ENCODE measurements around the gene LHFPL2.
A peak's percentile ranks its signal among the peaks of the same experiment; 100 is the strongest.

Gene LHFPL2

DNA sequence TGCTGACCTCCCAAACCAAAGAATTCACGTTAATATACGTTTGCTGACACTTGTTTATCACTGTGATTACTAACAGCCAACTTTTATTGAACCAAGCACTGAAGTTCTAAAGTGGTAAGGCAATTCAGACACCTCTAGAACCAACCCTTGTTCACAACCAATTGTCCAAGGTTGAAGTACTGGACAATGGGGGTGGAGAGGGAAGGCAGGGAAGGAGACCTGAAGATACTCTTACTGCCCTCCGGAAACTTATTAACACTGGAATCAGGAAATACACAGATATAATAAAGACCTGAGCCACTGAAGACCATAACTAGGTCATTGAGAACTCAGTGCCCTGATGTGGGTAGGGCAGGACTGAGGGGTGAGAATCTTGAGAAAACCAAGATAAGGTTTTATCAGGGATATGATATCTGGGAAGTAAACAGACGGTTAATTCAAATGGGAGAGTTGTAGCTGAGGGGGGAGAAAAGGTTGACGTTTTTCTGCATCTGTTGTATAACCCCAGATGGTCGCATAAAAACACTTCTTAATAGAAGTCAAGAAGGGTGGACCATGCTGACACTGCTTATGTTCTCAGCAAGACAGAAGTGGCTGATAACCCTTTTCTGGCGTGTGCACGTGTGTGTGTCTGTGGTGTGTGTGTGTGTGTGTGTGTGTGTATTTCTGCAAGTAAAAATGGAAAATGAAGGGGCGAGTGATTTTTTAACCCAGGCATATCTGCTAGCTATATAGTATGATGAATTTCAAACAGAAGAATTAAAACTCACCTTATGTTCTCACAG is 125.9 kb downstream of the LHFPL2 start:
- DNase-seq (ENCODE audit: low spot score): no peak

- no peak for DNase-seq (ENCODE audit: low spot score)
Measured at GRCh38 chr5:78521455-78521854, 127.1 kb downstream of the LHFPL2 start.

GRCh38 chr5:78519198-78519941 is 129.2 kb downstream of the LHFPL2 start:
- no peak for DNase-seq (ENCODE audit: low spot score)

GRCh38 chr5:78518365-78519197 is 130.0 kb downstream of the LHFPL2 start:
- DNase-seq (ENCODE audit: low spot score): peak; percentile 86

- DNase-seq (ENCODE audit: low spot score): no peak
Measured at GRCh38 chr5:78515670-78516069, 132.9 kb downstream of the LHFPL2 start.

GRCh38 chr5:78514427-78515330 is 133.9 kb downstream of the LHFPL2 start:
- no peak for DNase-seq (ENCODE audit: low spot score)

- DNase-seq (ENCODE audit: low spot score): no peak
Measured at GRCh38 chr5:78513441-78513840, 135.1 kb downstream of the LHFPL2 start.

GRCh38 chr5:78512435-78512834 is 136.1 kb downstream of the LHFPL2 start:
- DNase-seq (ENCODE audit: low spot score): no peak

DNA sequence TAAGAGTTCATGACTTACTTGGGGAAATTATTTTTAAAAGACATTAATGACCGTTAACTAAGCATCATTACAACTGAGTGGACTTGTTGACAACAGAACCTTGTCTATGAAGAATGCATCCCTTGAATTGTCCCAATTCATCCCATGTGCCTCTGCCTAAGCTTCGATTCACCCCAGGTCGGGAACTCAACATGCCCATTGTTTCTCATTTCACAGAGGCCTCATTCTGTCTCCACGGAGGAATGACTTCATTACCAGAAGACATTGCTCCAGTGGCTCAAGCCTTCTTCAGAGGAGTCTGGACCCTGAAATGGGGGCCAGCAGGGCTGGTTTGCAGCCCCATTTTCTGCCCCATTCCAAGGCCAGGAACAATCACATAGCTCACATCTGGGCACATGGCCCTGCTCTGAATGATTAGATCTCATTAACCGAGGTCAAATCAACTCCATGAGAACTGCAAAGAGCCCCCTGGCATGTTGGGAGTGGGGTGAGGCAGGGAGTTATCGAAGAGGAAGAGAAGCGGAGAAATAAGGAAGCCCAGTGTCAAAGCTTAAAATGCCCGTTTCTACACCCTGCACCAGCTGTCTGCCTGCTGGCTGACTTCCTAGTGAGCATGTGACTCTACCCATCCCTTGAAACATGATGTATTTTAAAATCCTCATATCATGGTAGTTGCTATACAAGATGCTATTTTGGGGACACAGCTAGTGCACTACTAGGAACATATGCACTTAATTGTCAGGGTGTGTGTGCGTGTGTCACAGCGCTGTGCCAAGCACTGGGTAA is 137.3 kb downstream of the LHFPL2 start:
- DNase-seq (ENCODE audit: low spot score): no peak

GRCh38 chr5:78509884-78510769 is 138.4 kb downstream of the LHFPL2 start:
- peak; percentile 68 for DNase-seq (ENCODE audit: low spot score)

DNA sequence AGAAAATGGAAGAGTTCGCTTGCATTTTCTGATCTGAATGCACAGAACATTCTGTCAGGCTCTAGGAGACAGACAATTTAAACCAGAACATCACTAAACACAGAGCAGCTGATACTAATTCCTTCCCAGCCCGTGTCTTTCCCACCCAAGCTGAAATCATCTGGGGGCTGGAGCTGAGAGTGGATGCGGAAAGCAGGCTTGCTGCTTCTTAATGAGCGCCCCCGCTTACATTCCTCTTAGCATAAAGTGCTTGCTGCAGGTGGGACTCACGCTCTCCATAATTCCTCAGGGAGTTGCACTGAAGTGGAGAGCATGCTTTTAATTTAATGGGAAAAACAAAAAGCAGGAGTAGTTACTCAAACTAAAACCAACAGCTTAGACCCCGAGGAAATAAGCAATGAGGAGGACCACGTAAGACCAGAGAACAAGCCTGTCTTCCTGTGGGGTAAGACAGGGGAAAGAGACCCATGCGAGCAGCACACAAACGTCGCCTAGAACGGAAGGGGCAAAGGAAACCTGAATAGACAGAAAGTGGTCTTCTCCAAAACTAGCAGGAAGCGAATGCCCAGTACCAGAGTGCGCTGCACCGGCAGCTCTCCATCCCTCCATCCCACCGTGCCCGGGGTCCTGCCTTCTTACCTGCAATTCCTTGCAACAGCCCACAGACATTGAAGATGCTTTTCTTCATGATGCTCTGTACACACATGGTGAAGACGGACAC is 139.3 kb downstream of the LHFPL2 start:
- no peak for DNase-seq (ENCODE audit: low spot score)

GRCh38 chr5:78508186-78508765 is 140.3 kb downstream of the LHFPL2 start:
- peak; percentile 54 for DNase-seq (ENCODE audit: low spot score)

GRCh38 chr5:78507531-78507930 is 141.0 kb downstream of the LHFPL2 start:
- no peak for DNase-seq (ENCODE audit: low spot score)

DNA sequence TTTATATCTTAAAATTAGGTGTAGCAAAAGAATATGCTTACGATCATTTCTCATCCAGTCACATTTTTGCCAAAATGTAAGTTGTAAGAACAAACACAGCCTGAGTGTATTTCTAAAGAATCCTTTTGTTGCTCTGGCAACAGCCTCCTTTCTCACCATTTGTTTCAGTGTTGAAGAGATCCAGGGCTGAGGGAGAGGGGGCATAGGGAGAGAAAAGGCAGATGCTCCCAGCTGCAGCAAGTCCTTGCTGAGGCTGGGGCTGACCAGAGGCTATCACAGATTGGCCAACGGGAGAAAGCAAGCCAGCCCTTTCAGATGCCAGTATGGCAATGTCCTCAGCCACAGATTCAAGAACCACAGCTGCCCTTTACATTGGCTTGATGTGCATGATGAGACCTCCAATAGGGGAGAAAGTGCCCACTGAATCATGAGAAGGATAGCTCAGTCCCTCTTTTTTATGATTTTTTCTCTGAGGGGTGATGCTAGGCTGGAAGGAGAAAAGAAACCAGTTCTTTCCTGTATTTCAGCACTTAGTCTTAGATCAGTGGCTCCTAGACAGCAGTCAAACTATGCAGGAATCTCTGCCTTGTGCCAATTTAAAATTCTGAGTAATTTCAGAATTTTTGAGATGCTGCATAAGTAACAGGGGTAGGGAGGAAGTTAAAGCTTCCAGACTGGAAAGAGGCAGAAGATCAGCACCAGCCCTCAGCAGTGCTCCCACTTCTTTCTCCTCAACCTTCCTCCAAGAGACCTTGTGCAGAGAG is 142.1 kb downstream of the LHFPL2 start:
- peak; percentile 64 for DNase-seq (ENCODE audit: low spot score)

- no peak for DNase-seq (ENCODE audit: low spot score)
Measured at GRCh38 chr5:78505860-78506259, 142.7 kb downstream of the LHFPL2 start.

- DNase-seq (ENCODE audit: low spot score): peak; percentile 92
Measured at GRCh38 chr5:78504704-78505677, 143.6 kb downstream of the LHFPL2 start.
